IPS-18c (cell line): ENCODE data around the gene FBLN2.

Experiments
- H3K4me3 ChIP-seq: 2 replicates; pipeline ENCODE4 v1.7.0; 2013; ENCODE audit warnings: low read depth, mild to moderate bottlenecking, low read length, moderate library complexity; ENCODE audit not compliant: insufficient read depth
- H3K9me3 ChIP-seq: one replicate; pipeline ENCODE4 v1.6.1; 2013; ENCODE audit warnings: mild to moderate bottlenecking, low read length, moderate library complexity; ENCODE audit not compliant: control insufficient read depth, insufficient read depth

The FBLN2 gene

GRCh38 chr3:13617981-13618380, 69.1 kb downstream of the FBLN2 start:
- H3K4me3 ChIP-seq: no peak overlapping the region

DNA sequence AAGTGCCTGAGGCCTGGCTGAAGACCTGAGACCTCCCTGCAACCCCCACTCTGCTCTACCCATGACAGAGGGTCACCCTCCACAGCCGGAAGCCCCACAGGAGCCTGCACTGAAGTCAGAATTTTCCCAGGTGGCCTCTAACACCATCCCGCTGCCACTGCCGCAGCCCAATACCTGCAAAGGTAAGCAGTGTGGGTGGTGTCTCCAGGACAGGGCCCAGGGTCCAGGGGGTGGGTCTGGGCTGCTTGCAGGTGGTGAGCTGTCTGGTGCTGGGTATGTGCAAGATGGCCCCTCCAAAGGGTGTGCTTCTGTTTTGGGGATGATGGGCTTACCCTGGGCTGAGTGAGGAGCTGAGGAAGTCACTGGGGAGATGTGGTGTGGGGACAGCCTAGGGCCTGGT, 69.9 kb downstream of the FBLN2 start:
- Histone ChIP-seq H3K4me3 (no peak overlapping the region), H3K9me3 (no peaks in the 10 kb centered on the region)

More at GRCh38 chr3:13617981-13618380, 69.1 kb downstream of the FBLN2 start:
- H3K9me3 ChIP-seq: no peaks in the 10 kb centered on the region

- no peak overlapping the region for H3K4me3 ChIP-seq
- no peaks in the 10 kb centered on the region for H3K9me3 ChIP-seq
Measured at GRCh38 chr3:13619661-13620230, 70.8 kb downstream of the FBLN2 start.

DNA sequence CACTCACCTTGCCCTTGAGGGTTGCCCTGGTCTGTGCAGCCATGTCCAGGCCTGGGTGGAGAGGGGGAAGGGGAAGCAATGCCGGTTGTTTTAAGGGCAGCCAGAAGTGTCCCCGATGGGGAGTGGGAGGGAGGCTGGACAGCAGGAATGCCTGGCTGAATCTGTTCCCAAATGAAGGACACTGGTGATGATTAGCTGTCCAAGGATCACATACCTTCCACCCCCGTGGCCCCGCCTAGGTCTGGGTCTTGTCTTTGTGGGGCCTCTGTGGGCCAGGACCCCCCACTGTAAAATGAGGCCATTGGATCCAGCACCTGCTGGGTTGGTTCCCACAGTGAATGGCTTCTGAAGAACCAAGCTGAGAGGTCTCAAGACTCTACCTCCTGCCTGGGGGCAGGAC, 71.4 kb downstream of the FBLN2 start:
- no peaks in the 10 kb centered on the region for H3K9me3 ChIP-seq
- H3K4me3 ChIP-seq: no peak overlapping the region

DNA sequence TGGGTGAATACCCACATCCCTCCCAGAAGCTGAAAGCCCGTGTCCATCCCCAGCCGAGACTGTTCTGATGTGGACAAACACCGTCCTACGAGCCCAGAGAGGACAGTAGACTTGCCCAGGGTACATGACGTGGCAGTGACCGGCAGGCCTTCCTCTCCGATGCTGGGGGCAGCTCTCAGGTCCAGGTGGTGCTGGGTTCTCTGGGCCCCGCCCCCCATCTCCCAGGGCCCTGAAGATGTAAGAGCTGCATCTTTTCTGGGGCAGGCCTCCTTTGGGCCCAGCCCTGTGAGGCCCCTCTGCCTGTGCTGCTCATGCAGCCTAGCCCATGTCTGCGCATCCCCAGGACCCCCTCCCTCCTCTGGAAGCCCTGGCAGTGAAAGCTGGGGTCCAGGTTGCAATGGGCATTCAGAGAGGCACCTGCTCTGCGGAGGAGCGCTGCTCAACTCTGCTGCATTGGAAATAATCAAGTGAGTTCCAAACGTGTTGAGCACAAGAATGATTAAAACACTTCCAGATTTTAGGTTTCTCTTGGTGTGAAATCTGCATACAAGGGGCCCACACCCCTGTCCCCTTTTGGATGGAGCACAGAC, 71.9 kb downstream of the FBLN2 start:
- no peak overlapping the region for H3K4me3 ChIP-seq

GRCh38 chr3:13621381-13622221, 72.7 kb downstream of the FBLN2 start:
- Histone ChIP-seq H3K9me3 (no peaks in the 10 kb centered on the region), H3K4me3 (no peak overlapping the region)

More for the DNA sequence above, 71.9 kb downstream of the FBLN2 start:
- H3K9me3 ChIP-seq: no peaks in the 10 kb centered on the region

DNA sequence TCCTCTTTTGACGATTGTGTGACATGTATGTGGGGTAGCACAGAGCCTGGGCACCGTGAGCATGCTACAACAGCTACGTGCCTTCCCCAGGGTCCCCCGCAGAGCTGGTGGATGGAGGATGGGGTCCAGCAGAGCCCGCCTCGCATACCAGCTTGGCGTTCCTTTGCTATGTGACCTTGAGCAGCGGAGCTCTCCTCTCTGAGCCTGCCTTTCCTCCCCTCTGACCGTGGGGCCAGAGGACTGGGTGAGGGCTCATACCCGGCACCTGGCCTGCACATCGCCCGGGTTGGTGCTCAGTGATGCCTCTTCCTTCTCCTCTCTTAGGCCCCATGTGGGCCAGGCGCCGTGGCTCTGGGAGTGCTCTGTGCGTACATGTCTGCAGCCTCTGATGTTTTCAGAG, 73.4 kb downstream of the FBLN2 start:
- Histone ChIP-seq H3K4me3 (no peak overlapping the region), H3K9me3 (no peaks in the 10 kb centered on the region)

- Histone ChIP-seq H3K4me3 (no peak overlapping the region), H3K9me3 (no peaks in the 10 kb centered on the region)
Measured at GRCh38 chr3:13623101-13623654, 74.3 kb downstream of the FBLN2 start.

GRCh38 chr3:13624021-13624420, 75.1 kb downstream of the FBLN2 start:
- no peaks in the 10 kb centered on the region for H3K9me3 ChIP-seq
- no peak overlapping the region for H3K4me3 ChIP-seq

DNA sequence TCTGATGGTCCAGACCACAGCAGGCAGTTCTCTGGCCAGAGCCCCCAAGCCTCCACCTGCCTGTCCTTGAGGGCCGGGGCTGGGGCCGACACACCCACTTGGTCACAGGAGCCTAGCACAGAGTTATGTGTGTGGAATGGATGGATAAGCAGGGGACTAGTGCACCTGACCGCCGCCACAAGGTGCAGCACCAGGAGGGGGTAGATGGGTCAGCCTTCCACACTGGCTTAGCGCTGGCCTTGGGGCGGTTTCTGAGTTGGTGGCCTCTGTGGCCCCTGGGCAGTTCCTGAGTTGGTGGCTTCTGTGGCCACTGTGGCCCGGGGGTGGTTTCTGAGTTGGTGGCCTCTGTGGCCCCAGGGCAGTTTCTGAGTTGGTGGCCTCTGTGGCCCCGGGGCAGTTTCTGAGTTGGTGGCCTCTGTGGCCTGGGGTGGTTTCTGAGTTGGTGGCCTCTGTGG, 75.8 kb downstream of the FBLN2 start:
- Histone ChIP-seq H3K4me3 (no peak overlapping the region), H3K9me3 (no peaks in the 10 kb centered on the region)

GRCh38 chr3:13626396-13626795, 77.5 kb downstream of the FBLN2 start:
- Histone ChIP-seq H3K9me3 (no peaks in the 10 kb centered on the region), H3K4me3 (no peak overlapping the region)

GRCh38 chr3:13626915-13627460, 78.1 kb downstream of the FBLN2 start:
- no peak overlapping the region for H3K4me3 ChIP-seq
- H3K9me3 ChIP-seq: no peaks in the 10 kb centered on the region

- no peaks in the 10 kb centered on the region for H3K9me3 ChIP-seq
- H3K4me3 ChIP-seq: no peak overlapping the region
Measured at GRCh38 chr3:13627681-13628080, 78.8 kb downstream of the FBLN2 start.

- H3K9me3 ChIP-seq: no peaks in the 10 kb centered on the region
Measured at GRCh38 chr3:13628432-13628831, 79.5 kb downstream of the FBLN2 start.

GRCh38 chr3:13628841-13629551, 80.1 kb downstream of the FBLN2 start:
- Histone ChIP-seq H3K9me3 (no peaks in the 10 kb centered on the region), H3K4me3 (no peak overlapping the region)

More at GRCh38 chr3:13628432-13628831, 79.5 kb downstream of the FBLN2 start:
- no peak overlapping the region for H3K4me3 ChIP-seq

GRCh38 chr3:13629644-13630043, 80.7 kb downstream of the FBLN2 start:
- no peak overlapping the region for H3K4me3 ChIP-seq

DNA sequence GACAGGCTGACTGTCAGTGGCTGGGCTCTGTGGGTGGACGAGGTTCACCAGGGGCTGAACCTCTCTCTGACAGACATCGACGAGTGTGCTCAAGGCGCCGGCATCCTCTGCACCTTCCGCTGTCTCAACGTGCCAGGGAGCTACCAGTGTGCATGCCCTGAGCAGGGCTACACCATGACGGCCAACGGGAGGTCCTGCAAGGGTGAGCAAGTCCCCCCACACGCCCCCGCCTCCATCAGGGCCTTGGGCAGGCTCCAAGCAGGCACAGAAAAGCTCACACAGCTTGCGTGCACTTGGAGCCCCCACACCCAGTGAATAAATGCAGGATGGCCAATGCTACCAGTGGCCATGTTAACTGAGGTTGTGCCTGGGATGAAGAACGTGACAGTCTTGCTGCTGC, 82.3 kb downstream of the FBLN2 start:
- Histone ChIP-seq H3K4me3 (no peak overlapping the region), H3K9me3 (no peaks in the 10 kb centered on the region)

More at GRCh38 chr3:13629644-13630043, 80.7 kb downstream of the FBLN2 start:
- no peaks in the 10 kb centered on the region for H3K9me3 ChIP-seq
